ENCODE results near the gene LRRC7. TPM values are rescaled to one million over a fixed set of nuclear protein-coding genes. Genes with fewer than 3 reads are reported as not detected.

Gene LRRC7
- total RNA-seq, 1 donor from 2014 or later, result 0.16 TPM

GRCh38 chr1:69587391-69587790 lies 19.7 kb downstream of the LRRC7 start:
- intact Hi-C loops (cut with micrococcal nuclease), result no loop called here

DNA sequence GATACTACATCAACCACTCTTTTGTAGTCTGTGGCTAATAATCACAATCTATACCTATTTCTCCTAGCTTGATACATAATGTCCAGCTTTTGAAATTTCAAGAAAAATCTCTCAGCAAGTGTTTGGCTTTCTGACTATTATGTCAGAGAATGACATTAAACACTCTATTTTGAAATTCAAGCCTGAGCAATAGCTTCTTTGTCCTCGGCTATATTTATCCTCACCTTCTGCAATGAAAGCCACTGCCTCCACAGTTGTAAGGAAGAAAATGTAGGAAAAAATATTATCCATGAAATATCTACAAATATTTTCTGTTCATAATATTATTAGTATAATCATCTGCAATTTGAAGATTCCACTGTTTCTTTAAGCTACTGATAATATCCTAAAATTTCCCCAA lies 22.1 kb downstream of the LRRC7 start:
- intact Hi-C loops (cut with micrococcal nuclease), result no loop called here

GRCh38 chr1:69592341-69592740 lies 24.6 kb downstream of the LRRC7 start:
- intact Hi-C loops (cut with micrococcal nuclease), result no loop called here

- intact Hi-C loops (cut with micrococcal nuclease), result no loop called here
These were observed 27.8 kb downstream of the LRRC7 start for GRCh38 chr1:69595486-69595885.

DNA sequence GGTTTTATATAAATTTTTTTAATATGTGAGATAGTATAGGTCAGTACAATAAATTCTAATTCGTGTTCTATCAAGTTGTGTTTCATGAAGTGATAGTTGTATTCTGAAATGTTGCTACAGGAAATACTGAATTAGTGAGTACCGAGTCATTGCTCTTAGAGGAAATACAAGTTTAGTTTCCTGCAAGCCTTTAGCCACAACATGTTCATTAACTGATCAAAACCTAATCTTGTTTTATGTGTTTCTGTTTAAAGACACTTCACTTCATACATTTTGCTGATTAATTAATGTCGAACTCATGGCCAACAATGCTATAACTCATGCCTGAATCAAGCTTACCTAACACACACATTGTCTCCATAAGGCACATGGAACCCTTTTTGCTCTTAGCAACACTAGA lies 43.6 kb downstream of the LRRC7 start:
- intact Hi-C loops (cut with micrococcal nuclease), result no loop called here

DNA sequence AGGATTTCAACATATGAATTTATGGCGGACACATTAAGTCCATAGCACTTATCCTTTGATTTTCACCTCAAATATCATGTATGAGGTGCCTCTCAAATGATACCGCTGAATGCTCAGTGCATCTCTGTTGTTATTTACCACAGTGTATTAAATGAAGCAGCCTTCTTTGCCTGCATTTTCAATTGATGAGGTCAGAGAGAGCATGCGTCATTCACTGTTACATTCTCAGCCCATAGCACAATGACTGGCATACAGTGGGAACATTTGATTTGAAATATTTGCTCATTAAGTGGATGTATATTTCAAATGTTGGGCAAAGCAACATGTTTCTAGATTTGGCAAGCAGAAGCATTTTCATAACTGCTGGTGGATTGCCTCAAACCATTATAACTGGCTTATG lies 45.7 kb downstream of the LRRC7 start:
- intact Hi-C loops (cut with micrococcal nuclease), result no loop called here

- intact Hi-C loops (cut with micrococcal nuclease), result no loop called here
These were observed 71.0 kb downstream of the LRRC7 start for GRCh38 chr1:69638673-69639072.

DNA sequence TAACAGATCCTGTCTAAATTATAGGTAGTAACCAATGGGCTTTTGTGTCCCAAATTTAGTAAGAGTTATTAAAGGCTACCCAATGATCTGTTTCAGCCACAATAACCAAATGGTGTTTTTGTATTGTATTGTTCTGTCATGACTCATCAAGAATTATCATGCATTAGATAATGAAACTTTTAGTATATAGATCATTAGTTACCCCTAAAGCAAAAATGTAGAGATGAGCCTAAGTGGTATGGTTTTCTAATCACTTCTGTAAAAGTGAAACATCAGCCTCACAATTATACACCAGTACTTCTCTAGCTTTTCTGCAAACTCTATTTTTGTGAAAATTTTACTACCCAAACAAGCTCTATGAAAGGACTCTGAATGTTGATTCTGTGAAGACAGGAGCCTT lies 71.4 kb downstream of the LRRC7 start:
- intact Hi-C loops (cut with micrococcal nuclease), result no loop called here

DNA sequence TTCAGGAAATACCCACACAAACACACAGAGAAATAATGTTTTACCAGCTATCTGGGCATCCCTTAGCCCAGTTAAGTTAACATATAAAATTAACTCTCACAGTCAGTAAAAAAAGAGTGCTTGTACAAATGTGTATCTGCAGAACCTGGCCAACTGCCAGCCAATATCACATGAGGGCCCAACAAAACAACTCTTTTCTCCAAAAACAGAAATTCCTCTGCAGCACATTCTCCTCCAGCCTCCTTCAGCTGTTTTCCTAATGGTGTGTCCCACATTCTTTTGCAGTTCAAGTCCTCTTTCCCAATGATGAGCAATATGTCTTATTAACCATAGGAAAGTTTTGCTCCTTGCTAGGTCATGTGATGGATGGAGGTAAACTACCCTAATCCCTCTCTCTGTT lies 75.5 kb downstream of the LRRC7 start:
- intact Hi-C loops (cut with micrococcal nuclease), result no loop called here

DNA sequence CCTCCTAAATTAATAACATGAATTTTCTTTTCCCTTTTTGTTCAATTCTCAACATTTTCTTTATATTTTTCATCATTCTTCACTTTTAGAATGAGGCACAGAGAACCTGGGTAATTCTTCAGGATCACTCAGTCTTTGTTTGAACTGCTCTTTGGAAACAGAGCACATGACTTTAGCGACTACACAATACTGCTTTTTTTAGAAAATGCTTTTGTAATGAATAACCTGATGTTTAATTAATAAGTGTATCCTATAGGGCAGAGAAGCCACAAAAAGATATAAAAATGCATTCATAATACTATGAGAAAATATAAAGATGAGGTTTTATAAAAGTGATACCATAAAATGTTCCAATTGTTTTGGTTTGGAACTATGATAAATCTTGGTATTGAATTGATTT lies 77.8 kb downstream of the LRRC7 start:
- intact Hi-C loops (cut with micrococcal nuclease), result no loop called here

DNA sequence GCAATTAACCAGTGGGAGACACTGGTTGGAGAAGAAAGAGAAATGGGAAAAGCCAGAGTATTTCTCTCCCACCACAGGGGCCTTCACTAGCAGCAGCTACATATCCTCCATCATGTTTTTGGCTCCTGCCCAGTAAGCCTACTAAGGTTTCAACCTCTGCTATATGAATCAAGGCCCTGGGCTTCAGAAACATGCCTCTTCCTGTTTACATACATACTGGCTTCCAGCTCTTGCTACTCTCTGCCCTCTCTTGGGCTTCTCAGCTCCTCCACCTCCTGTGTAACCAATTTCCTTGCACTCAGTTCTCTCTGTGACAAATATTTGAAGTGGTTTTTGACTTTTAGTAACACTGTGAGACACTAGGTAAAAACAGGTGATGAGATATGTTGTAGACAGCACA lies 80.8 kb downstream of the LRRC7 start:
- intact Hi-C loops (cut with micrococcal nuclease), result no loop called here

GRCh38 chr1:69649383-69649990 lies 81.8 kb downstream of the LRRC7 start:
- intact Hi-C loops (cut with micrococcal nuclease), result no loop called here

DNA sequence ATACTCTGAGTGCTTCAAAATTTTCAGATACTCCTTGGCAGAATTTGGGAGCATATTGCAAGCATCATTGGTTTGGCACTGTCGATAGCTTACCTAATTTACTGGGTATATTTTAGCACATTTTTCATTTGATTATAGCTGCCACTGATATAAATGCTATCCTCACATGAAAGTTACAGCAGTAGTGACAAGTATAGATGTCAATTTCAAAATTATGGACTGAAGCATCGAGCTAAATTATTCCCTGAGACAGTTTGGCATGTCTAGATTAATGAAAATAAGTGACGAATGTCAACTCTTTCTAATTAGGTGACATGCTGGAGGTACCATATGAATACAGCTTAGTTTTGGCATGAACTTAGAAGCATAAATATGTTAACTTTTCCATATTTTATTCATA lies 83.1 kb downstream of the LRRC7 start:
- intact Hi-C loops (cut with micrococcal nuclease), result no loop called here

DNA sequence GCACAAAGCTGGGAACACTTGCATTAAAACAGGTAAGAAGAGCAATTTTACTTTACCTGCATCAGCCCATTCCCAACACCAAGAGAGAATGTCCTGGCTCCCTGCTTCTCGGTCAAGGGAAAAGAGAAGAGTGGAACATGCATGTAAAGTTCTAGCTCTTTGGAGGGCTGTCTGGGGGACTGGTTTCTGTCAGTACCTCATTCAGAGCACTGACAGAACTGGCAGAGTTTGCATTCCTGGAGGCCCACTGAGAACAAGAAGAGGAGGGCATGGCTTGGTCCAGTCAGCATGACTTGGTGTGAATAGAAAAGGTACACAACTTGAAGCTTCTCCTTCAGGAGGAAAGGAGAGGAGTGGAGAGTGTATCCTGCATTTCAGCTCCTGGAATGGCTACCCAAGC lies 83.9 kb downstream of the LRRC7 start:
- intact Hi-C loops (cut with micrococcal nuclease), result no loop called here

DNA sequence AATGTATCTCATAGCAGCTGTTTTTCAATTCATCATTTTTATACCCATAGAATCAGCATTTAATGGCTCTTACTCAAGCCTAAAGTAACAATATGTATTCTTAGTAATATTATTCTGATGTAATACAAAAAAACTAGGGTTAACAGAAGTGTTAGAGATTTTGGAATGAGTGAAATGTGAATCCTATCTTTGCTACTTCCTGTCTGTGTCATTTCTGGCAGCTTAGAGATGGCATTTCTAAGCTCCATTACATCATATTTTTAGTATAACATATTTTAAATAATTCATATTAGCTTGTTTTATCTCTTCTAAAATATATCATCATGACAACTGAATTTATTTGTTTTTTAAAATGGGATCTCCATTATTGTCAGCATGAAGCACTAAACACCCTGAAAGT lies 90.2 kb downstream of the LRRC7 start:
- intact Hi-C loops (cut with micrococcal nuclease), result no loop called here

DNA sequence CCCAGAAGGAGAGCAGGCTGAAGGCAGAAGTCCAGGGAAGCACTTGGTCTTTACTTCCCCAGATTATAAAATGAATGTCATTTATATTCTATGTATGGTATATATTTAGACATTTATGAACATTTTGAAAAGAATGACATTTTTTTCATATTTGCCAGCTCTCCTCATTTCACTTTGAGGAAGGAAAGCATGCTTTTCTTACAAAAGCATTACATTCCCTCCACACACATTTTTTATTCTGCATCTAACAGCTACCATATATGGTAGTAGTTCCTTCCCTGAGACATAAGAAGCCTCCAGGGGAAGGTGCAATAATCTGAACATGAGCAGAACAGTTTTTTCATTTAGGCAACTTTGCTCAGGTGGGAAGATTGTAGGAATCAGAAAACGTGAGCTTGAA lies 94.0 kb downstream of the LRRC7 start:
- intact Hi-C loops (cut with micrococcal nuclease), result no loop called here

- intact Hi-C loops (cut with micrococcal nuclease), result no loop called here
These were observed 94.6 kb downstream of the LRRC7 start for GRCh38 chr1:69662321-69662720.

DNA sequence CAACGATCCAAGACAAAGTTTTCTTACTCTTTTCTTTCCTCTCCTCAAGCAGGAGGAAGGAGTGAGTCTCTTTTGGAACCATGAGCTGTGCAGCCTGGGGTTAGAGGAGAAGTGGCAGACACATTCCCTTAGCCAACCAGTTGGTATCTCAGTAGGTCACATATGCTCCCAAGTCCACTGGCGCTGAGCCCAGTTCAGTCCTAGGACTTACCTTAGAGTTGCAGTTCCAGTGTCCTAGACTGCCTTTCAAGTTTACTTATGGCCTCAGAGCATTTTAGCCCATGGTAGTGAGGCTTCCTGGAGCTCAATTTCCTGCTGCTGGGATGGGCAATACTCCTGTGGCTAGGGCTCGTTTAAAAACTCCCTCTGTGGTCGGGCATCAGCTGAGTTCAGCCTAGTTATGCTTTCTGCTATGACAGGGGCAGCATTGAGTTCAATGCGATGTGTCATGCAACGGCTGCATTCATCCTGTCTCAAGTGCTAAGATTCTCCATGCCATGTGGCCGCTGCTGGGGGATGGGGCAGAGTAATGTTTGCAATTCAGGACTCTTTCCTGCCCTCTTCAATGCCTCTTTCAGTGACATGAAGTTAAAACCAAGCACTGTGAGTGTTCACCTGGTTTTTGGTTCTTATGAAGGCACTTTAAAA lies 103.8 kb downstream of the LRRC7 start:
- intact Hi-C loops (cut with micrococcal nuclease), result no loop called here

DNA sequence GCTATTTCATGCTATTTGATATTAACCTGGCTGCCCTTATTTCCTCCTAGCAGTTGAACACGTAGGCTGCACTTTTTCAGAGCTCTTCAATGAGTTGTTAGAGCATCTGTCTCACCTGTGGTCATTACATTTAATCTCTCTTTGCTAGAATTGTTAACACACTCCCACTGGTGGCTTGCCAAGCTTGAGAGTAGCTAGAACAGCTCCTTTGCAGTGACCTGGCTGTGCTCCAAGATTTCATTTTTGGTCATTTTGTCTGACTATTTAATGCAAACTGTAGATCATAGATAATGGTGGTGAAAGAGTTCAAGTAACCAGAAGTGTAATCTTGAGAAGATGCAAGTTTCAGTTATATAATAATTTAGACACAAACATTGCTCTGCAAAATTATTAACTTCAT lies 105.6 kb downstream of the LRRC7 start:
- intact Hi-C loops (cut with micrococcal nuclease), result no loop called here

- intact Hi-C loops (cut with micrococcal nuclease), result no loop called here
These were observed 112.2 kb downstream of the LRRC7 start for GRCh38 chr1:69679965-69680364.

GRCh38 chr1:69686367-69686984 lies 118.8 kb downstream of the LRRC7 start:
- intact Hi-C loops (cut with micrococcal nuclease), result no loop called here

DNA sequence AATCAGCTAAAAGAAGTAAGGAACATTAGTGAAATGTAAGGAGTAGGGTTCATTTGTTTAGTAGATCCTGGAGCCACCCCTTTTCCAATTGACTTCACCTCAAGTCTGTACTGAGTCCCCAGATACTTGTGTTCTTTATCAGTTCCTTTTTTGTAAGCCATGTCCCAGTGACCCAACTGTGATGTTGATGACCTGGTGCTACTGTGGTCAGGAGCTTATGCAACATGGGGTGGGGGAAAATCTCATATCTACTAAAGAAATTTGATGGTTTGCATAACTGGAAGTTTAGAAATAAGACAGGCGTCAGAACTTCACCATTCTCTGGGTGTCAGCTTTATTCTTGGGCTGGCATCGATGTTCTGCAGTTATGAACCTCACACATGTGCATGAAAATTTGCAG lies 120.5 kb downstream of the LRRC7 start:
- intact Hi-C loops (cut with micrococcal nuclease), result no loop called here

- intact Hi-C loops (cut with micrococcal nuclease), result no loop called here
These were observed 123.5 kb downstream of the LRRC7 start for GRCh38 chr1:69691179-69691578.
